ENCODE measurements around the gene ZBED4.
"Not testable (repeated sequence)": the region's sequence is repeated elsewhere in the genome, so short reads cannot be mapped to it uniquely, and the experiment has no call there.

Gene ZBED4

DNA sequence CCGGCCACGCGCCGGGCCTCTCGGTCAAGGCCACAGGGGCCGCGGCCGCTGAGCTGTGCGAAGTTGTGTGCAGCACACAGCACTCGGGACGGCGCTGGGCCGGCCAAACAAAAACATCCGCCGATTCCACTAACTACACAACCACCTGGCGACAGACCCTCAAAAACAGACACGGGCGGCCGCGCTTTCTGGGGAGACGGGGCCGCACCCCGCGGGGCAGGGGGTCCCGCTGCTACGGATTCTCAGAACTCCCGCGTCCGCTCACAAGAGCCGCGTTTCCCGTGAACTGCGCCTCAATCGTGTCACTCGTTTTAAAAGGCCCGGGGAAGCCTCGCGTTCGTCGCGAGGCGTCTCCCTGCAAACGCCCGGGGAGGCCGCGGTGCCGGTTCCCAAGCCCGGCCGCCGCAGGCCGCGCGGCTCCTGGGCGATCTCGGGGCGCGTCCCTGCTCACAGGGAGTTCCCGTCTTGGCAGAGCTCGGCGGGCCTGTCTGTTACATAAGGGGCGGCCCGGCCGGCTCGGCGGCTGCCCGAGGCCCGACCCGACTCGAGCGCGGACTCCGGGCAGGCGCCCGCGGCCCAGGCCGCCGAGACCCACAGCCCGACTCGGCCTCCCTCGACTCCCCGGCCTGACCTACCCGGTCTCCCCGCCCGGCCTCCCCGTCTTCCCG is 26.9 kb upstream of the ZBED4 start:
- no peak for DNase-seq (ENCODE audit: low read depth)

GRCh38 chr22:49827271-49827852 is 26.3 kb upstream of the ZBED4 start:
- no peak for DNase-seq (ENCODE audit: low read depth)

- peak; percentile 40 for DNase-seq (ENCODE audit: low read depth)
Measured at GRCh38 chr22:49827853-49828598, 25.6 kb upstream of the ZBED4 start, which contains the start of gene BRD1. Gene BRD1 (minus strand): TSS chr22:49827873. CDS start chr22:49824317, 3,556 bp downstream.

DNA sequence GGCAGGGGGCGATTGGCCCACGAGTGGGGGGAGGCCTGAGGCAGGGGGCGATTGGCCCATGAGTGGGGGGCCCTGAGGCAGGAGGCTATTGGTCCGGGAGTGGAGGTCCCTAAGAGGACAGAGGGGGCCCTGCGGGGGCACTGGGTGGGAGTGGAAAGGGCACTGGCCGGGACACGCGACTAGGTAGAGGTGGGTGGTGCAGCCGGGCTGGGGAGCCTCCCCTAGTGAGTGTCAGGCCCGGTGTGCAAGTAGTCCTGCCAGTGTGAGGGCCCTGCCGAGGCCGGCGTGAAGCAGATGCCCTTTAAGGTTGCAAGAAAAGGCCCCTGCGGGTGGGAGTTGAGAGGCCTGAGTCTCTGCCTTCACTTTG is 25.1 kb upstream of the ZBED4 start:
- no peak for DNase-seq (ENCODE audit: low read depth)

- no peak for DNase-seq (ENCODE audit: low read depth)
Measured at GRCh38 chr22:49829044-49829853, 24.4 kb upstream of the ZBED4 start.

DNA sequence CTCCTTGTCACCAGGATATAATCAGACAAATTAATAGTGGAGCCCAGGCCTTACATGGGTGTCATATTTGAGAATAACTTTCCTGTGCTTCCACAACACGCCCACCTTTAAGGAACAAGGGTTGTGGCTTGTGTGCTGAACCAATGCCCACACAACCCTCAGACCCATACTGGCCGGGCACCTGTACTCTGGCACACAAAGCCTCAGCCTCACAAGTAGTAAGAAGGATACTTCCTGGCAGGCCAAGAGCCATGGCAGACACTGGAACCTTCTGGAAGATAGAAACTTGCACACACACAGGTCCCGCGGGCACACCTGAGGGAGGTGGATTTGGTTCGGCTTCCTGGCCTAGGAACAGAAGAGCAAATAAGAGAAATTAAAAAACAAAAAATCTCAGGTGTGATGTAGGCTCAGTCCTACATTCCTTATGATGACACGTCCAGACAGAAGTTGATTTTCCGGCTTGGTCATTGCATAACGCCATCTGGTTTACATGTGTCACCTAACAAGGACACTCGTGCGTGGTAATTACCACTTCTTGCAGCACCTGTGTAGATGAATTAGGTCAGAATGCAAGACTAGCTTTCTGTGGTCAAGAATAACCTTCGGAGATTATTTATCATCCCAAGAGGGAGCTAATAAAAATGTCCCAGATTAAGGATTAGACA is 20.2 kb upstream of the ZBED4 start:
- DNase-seq (ENCODE audit: low read depth) = no peak

GRCh38 chr22:49838771-49839717 is 14.6 kb upstream of the ZBED4 start:
- peak; percentile 42 for DNase-seq (ENCODE audit: low read depth)

DNA sequence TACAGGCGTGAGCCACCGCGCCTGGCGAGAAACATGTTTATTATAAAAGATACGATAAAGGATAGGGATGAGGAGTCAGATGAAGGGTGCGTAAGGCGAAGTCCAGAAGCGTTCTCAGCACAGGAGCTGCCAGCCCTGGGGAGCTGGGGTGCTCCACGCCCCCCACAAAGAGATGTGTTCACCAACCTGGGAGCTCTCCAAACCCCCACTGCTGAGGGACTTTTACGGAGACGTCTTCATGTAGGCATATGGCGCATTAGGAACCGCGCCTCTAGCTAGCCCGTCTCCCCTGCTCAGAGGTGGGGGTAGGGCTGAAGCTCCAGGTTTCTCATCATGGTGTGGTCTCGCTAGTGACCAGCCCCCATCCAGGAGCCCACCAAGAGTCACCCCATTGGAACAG is 8.4 kb upstream of the ZBED4 start:
- DNase-seq (ENCODE audit: low read depth) = no peak

GRCh38 chr22:49845666-49846459 is 7.8 kb upstream of the ZBED4 start:
- DNase-seq (ENCODE audit: low read depth) = no peak

GRCh38 chr22:49847751-49848689 is 5.6 kb upstream of the ZBED4 start:
- no peak for DNase-seq (ENCODE audit: low read depth)

DNA sequence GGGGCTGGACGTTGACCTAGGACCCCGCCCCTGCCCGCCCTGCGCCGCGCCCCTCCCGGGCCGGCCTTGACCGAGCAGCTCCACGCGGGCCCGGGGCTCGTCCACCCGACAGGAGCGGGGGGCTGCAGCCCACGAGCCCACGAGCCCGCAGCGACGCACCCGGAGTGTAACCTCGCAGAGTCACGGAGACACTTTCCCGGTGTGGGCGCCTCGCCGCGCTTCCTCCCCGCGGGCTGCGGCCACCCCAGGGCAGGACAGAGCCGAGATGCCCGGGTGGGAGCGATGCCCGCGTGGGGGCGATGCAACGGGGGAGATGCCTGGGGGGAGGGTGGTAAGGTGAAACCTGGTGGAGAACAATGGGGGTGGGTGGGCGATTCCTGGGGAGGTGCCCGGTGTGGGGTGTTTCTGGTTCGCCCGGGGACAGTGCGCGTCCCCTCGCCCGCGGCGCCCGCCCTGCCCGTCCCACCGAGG is 4.9 kb upstream of the ZBED4 start:
- DNase-seq (ENCODE audit: low read depth) = no peak

- DNase-seq (ENCODE audit: low read depth) = no peak
Measured at GRCh38 chr22:49849161-49850020, 4.3 kb upstream of the ZBED4 start.

GRCh38 chr22:49850021-49850911 is 3.4 kb upstream of the ZBED4 start:
- no peak for DNase-seq (ENCODE audit: low read depth)

- no peak for DNase-seq (ENCODE audit: low read depth)
Measured at GRCh38 chr22:49850959-49851802, 2.5 kb upstream of the ZBED4 start.

- DNase-seq (ENCODE audit: low read depth) = not testable (repeated sequence)
Measured at GRCh38 chr22:49852568-49852897, 1.1 kb upstream of the ZBED4 start.
